NT2/D1 (cell line): ENCODE data around the gene TLL1.

Experiments used
- YY1 ChIP-seq: IDR thresholded peaks from 2 replicates; pipeline ENCODE4 v1.6.1; 2011; ENCODE audit not compliant: insufficient read length, insufficient read depth
- ZNF274 ChIP-seq: IDR thresholded peaks from 2 replicates; pipeline ENCODE4 v1.6.1; 2011; ENCODE audit warnings: mild to moderate bottlenecking, low read depth, low read length

- TF ChIP-seq ZNF274: no peak
- TF ChIP-seq YY1: no peak
These were observed 56.6 kb downstream of the TLL1 start for GRCh38 chr4:165929662-165930061.
